Ureter (tissue), 1 donor: ENCODE results near the gene EEF1AKMT1. TPM values are rescaled to one million over a fixed set of nuclear protein-coding genes. Genes with fewer than 3 reads are reported as not detected.

Experiments used
- DNase-seq: peaks from one replicate; pipeline ENCODE4 v3.0.0-alpha.2; 2020; ENCODE audit warnings: low spot score
- total RNA-seq: library from RNA; stranded (reverse); gene quantifications from one replicate; pipeline ENCODE4 v1.2.4, GENCODE V29; 2023
- donor health status: DM: yes; HTN: yes; CAD: no.

Gene EEF1AKMT1
- total RNA-seq, 1 donor from 2014 or later, result 14.2 TPM

DNA sequence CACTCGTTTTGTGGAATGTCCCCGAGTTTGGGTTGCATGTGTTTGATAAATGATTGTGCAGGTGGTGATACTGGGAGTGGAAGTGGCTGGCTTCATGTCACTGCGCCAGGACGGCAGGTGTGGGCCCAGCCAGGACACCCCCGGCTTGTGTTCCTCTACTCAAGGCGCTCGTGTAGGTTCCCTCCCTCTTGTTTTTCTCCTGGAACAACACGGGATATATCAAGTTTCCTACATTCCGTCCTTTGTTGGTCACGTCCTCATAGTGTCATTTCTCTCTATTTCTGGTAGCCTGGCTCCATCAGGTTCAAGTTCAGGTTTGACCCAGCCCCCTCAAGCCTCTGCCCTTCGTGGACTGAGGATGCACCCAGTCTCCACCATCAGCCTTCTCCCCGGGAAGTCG is 54.0 kb downstream of the EEF1AKMT1 start:
- DNase-seq, result no peak

DNA sequence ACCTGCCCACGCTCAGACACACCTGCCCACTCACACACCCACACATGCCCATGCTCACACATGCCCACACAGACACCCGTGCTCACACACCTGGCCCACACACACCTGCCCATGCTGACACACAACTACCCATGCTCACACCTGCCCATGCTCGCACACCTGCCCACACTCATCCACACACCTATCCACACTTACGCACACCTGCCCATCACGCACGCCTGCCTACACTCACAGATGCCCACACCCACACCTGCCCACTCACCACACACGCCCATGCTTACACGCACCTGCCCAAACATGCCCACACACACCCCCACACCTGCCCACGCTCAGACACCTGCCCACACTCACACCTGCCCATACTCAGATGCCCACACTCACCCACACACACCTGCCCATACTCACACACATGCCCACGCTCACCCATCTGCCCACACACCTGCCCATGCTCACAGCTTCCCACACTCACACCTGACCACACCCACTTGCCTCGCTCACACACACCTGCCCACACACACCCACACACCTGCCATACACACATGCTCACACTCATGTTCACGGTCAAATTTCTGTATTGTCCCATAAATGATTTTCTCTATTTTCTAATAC is 54.7 kb downstream of the EEF1AKMT1 start:
- no peak for DNase-seq

DNA sequence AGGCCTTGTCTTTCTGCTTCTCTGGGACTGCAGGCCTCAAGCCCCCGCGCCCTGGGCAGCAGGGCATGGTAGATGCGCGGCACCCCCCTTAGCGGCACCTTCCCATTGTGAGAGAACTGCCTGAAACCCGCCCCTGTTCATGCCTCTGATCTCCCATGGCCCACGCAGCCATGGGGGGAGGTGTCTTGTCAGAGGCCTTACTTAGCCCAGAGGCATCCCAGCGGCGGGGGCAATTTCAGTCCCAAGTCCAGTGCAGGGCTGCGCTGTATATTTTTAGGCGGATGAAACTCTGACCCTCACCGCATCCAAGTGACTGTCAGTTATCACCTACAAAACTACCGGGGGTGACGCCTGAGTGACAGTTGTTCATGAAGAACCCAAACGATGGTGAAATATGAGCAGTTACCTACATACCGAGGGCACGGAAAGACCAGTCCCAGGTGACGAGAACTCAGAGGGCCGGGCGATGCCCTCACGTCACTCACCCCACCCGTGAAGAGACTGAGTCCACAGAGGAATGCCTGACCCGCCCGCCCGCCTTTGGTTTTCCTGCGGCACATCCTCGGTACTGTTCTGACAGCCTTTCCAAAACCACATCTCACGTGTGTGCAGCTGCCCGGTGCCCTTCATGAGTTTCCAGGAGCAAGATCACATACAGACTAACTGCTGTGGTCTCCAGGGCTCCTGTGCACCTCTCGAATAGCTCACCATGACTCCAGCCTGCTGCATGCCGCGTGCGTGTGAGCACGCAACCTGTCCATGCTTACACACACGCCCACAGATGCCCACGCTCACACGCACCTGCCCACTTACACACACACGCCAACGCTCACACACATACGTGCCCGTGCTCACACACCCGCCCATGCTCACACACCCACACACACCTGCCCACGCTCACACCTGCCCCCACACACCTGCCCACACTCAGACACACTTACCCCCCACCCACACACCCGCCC is 55.9 kb downstream of the EEF1AKMT1 start:
- DNase-seq, result no peak

DNA sequence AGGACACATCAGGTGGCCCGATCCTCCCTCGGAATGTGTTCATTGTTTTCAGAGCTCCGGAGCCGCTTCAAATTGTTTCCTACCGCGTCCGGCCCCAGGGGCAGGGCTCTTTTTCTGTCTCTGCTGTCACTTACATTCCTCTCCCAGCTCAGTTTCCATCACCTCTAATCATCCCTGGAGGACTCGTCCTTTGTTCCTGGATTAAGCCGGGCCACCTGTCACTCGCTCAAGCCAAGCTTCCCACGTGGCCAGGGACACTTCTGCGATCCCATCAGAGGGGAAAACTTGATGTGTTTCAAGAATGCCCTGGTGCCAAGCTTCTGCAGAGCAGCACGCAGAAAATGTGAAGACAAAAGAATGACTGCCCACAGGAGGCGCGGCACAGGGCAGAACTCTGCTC is 56.8 kb downstream of the EEF1AKMT1 start:
- no peak for DNase-seq

DNA sequence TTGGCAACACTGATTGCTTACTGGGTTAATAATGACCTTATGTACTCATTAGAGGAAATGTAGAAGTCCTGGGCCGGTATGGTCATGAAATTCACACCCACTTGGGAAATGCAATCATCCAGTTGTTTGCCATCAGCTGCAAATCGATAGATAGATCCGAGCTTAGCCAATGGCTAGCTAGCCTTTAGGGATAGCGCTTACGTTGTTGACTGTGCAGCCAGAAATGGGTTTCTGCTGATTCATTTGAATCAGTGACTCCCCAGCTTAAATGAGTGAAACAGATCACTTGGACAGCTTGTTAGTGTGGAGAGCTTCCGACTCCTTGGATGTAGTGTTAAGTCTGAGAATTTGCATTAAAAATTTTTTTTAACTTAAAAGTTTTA is 58.4 kb downstream of the EEF1AKMT1 start:
- DNase-seq, result no peak

DNA sequence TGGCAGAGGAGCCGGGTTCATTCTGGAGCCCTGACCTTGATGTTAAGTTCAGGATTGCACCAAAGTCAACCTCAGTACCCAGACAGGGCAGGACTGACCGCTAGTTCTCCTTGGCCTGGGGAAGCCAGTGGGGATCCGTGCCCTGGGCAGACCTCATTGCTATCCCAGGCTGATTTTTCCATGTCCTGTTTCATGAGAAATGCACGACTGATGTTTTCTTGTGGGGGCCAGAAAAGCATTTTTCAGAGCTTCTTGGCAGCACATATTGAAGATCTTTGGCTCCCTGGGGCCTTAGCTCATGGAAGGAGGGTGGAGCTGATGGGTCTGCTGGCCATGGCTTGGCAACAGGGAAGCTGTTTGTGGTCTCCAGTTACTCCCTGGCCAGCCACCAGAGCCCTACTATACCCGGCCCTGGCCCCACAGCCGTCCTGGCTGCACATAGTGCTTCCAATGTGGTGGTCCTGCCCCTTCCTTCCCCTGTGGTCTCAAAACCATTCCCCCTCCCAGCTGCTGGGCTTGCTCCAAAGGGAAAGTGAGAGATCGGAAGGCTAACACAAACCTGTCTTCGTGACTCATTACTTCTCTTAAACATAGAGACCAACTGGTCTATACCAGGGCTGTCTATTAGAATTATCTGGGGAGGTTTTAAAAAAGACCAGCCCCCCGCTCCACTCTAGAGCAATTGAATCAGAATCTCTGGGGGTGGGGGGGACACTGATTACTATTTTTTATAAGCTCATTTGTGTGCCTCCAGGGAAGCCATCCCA is 59.0 kb downstream of the EEF1AKMT1 start:
- DNase-seq, result no peak

DNA sequence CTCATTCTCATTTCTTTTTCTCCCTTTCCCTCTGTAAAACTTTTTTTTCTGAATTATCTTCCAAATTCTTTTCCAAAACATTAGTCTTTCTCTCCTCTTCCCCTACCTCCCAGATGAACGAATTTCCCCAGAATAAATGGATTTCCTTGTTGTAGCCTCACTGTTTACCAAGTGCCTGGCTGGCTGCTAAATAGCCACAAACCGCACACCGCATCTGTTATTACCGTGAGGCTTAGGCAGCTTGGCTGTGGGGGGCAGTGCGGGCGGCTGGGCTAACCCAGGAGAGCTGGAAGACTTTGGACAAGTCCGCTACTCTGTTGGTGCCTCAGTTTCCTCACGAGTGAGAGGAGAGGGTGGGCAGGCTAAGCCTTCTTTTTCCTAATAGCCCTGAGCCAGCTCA is 59.6 kb downstream of the EEF1AKMT1 start:
- DNase-seq, result no peak

DNA sequence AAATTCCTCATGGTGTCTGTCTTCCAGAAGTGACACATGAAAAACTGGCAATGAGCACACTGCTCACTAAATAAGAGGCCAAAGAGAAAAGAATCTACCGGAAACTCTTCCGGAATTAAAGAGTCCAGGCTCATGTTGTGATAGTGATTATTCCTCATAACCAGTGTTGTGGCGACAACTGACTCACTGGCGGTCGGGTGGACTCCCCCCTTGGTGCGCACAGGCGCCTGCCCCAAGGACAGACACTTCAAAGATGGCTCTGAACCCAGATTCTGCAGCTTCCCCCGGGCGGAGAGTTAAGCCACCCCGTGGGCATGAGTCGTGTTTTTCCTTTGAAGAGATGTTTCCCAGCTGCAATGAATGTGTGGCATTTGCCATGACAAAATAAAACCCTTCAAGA is 60.0 kb downstream of the EEF1AKMT1 start:
- DNase-seq, result no peak

DNA sequence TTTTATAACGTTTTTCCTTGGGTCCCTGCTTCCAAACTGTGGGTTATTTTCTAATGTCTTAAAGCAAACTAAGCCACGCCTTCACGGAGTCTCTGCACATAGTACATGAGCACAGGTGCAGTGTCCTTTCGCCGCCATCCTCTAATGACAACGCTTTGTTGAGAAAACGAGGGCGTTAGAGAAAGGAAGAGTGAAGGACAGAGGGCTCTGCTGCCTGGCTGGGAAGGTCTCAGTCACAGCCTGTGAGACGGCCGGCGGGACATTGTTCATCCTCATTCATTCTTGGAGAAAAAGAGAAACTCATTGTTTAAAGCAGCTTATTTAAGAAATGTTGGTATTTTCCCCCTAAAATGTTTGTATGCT is 60.8 kb downstream of the EEF1AKMT1 start:
- no peak for DNase-seq

DNA sequence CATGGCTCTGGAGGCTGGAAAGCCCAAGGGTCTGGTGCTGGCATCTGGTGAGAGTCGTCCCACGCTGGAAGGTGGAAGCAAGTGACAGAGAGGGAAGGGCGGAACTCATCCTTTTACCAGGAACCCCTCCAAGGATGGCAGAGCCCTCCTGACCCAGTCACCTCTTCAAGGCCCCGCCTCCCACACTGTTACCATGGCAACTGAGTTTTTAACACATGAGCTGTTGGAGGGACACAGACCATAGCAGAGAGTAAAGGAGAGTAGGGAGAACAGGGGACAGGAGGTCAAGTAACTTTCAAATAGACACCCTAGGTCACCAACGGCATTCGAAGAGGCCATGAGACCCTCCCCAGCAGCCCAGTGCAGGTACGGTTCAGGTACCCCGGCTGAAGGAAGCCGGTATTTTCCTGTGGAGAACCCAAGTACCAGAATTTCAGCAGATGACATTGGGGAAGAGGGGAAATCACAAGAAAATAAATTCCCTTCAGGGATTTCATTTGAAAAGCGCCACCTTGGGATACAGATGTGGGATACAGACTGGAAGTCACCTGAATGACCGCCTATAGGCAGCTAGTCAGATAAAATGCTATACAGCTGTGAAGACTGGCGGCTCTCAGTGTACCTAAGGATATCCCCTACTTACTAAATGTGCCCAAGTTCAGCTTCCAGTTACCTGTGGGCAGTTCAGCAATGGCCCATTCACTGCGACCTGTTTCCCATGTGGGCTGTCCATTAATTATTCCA is 62.3 kb downstream of the EEF1AKMT1 start:
- no peak for DNase-seq

DNA sequence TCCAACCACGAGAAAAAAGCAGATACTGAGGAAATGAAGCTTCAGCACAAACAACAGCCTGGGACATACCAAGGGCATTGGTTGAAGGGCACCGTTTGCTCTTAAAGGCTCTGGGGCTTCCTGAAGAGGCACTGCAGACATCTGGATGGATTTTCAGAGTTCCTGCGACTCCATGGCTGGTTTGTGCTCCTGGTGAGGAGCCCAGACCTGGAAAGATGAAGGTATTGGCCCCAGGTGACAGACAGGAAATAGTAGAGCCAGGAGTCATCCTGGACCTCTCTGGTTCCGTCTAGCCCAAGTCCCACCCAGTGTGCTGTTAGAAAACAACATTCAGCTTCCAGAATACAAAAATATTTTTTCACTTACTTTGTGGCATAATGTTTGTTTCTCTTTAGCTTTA is 64.0 kb downstream of the EEF1AKMT1 start:
- DNase-seq, result no peak

DNA sequence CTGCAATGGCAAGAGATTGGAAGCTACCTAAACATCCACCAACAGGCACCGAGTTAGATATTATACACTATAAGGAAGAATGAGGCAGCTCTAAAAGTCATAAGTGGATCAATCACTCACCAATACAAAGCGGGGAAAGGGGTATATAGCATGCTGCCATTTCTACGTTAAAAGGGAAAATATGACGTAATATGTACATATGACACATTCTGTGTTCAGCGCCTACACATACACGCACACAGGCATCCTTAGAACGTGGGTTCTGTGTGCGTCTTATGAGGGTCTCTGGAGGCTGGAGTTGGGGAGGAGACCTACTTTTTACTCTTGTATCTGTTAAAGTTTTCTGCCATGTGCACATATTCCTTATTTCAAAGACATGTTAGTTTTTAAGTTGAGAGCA is 64.4 kb downstream of the EEF1AKMT1 start:
- no peak for DNase-seq

DNA sequence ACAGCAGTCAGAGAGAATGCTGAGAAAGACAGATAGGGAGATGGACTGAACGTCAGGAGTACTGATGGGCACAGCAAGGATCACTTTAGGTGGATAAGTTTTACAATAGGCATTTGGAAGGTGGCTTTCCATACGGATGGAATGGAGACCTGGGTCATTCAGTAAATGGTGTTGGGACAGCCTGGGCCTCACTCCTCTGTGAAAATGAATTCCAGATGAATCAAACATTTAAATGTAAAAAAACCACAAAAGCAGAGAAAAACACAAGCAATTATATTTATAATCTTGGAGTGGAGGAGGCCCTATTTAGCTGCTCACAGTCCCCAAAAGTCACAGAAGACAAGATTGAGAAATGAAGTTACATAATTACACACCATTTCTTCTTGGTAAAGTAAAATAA is 65.5 kb downstream of the EEF1AKMT1 start:
- no peak for DNase-seq

DNA sequence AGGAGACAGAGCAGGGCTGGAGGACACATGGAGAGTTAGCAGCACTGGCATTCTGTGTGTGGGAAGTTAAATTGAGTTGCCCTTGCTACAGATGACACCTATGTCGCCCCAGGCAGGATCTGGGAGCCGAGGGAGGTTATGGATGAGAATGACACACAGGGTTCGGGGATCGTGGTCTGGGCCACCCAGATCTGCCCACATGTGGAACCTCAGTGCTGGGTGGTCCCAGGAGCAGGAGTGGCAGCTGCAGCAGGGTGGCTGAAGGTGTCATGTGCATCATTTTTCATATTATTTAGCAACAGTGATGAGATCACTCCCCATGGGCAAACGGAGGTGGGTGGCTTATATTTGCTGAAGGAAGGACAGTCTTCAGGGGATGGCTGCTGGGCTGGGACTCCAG is 67.1 kb downstream of the EEF1AKMT1 start:
- no peak for DNase-seq

DNA sequence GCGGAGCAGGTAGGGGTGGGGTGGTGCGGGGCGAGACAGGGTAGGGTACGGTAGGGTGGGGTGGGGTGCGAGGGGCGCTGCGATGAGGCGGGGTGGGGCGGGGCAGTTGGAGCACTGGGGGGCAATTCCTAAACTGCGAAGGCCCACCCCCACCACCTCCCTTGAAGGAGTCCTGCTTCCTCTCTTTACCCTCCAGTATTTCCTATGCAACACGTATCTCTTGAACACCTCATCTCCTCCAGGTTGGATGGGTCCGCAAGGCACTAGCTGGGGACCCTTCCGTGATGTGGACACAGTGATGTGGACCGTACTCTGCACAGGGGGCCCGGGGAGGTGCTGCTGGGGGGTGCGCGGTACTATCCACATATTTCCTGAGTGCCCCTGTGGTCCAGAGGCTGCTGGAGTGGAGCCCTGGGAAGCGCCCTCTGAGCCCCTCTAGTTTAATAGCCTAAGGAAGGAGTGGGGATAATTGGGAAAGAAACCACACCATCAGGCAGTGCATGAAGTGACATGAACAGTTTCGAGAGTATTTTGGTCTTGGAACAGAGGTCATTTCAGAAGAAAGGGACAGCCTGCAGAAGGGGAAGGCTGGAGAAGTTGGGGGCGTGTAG is 69.2 kb downstream of the EEF1AKMT1 start:
- no peak for DNase-seq

DNA sequence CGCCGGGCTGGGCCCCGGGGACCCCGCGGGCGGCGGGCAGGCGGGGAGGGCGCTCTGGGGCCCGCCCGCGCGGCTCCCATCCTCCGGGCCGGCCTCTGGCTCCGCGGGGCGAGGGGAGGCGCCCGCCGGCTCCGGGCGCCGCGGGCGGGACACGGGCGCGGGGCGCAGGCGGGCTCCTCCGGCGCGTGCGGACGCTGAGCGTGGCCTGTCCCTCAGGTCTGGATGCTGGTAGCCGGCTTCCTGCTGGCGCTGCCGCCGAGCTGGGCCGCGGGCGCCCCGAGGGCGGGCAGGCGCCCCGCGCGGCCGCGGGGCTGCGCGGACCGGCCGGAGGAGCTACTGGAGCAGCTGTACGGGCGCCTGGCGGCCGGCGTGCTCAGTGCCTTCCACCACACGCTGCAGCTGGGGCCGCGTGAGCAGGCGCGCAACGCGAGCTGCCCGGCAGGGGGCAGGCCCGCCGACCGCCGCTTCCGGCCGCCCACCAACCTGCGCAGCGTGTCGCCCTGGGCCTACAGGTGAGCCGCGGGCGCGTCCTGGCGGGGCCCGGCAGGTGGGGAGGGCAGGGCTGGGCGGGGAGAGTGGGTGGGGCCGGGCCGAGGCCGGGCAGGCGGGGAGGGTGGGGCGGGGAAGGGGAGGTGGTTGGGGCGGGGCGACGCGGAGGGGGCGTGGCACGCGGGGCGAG is 69.8 kb downstream of the EEF1AKMT1 start:
- peak; percentile 82 for DNase-seq

DNA sequence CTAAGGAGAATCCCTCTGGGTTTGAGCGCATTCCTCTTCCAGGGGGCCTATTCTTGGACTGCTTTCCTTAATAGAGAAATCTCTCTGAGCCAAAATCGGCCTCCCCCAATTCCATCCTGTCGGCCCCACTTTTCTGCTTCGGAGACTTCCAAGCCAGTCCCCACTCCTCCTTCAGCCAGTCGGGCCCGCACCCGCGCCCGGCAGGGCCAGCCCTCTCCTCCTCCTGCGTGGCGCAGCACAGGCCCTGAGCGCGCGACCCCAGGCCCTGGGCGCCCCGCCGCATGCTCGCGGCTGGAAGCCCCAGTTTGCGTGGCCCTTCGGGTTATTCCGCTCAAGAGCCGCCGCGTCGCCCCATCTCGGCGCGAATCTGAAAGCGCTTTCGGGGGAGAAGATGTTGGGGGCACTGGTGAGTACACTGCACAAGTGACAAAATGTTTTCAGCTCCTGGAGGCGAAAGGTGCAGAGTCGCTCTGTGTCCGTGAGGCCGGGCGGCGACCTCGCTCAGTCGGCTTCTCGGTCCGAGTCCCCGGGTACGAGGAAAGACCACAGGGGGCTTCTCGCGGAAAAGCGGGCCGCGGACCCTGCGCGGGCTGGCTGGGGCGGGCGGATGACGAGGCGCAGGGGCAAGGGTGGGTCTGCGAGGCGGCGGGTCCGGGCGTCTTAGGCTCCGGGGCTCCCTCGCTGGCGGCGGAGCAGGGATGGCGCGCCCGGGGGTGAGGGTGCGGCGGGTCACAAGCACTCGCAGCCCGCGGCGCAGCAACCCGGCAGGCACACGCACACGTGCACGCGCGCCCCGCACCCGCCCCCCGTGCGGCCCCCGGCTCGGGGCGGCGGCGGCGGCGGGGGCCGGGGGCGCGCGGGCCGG is 70.6 kb downstream of the EEF1AKMT1 start, which contains the start of gene IL17D:
Gene IL17D, plus strand, starts transcription at position 785 of the 865 bp plus-strand sequence. CDS start 303 bp downstream, outside the sequence.
- DNase-seq, result no peak

DNA sequence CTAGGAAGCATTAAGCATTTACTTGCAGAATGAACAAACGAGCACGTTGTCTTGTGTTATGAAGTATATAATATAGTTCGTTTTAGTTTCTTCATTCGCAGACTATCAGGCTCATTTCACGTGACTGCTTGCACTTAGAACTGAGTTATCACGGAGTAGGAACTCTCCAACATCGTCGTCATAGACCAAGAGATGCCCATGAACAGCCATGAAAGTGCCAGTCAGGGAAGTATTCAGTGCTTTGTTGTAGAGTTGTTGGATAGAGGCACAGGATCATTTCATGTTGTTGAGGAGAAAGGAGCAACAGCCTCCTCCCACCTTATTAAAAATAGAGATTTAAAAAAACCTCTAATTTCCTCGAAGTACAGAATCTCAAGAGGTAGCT is 71.2 kb downstream of the EEF1AKMT1 start:
- DNase-seq, result no peak

DNA sequence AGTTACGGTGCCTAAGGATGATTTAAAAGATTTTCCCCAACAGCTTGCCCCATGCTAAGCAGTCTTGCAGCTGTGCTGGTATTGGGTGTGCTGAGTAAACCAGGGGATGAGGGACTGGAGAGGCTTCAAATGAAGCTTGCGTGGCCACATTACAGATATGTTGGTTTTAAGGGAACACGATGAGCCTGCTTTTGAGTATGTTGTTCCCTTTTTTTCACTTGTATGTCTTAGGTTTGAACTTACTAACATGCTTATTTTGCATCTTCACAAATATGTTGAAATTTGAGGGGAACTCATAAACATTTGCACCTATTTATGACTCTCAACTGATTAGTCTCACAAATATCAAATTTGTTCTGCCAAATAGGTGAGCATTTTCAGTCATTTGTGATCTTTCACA is 72.3 kb downstream of the EEF1AKMT1 start:
- no peak for DNase-seq

DNA sequence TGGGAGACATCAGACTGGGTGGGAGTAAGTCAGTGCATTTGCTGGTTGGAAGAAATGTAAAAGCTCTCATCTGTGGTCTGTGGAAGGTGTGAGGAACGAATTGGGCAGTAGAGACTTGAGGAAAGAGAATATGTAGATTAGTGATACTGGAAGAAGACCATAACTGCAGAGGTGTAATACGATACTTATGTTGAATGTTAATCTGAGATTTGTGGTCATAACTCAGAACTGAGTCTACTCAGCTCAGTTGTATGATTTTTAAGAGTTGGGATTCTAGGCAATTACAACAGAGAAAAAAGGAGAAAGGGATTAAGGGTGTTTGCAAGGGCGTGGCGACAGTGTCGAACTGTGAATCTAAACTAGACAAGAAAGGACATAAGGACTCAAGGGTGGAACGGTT is 73.5 kb downstream of the EEF1AKMT1 start:
- DNase-seq, result no peak
